Astrocyte (in vitro differentiated cells and primary cell): ENCODE data around the gene KCNB1. TPM values are rescaled to one million over a fixed set of nuclear protein-coding genes. Genes with fewer than 3 reads are reported as not detected.
A peak's percentile ranks its signal among the peaks of the same experiment; 100 is the strongest.

Experiments
- DNase-seq: peaks from one replicate; pipeline ENCODE4 v3.0.0-alpha.2; 2010; ENCODE audit warnings: low read depth
- FAIRE-seq: peaks from 2 replicates; lab custom pipeline; 2011; peaks lifted over from hg19 to GRCh38; lab: Jason Lieb, UNC
- H2AFZ ChIP-seq: 2 replicates; pipeline ENCODE4 v1.6.0; 2012; ENCODE audit warnings: low read depth, low read length, inconsistent platforms
- H3K27ac ChIP-seq: 2 replicates; pipeline ENCODE4 v1.5.1; 2011; ENCODE audit warnings: low read depth, low read length, inconsistent platforms
- H3K27me3 ChIP-seq: 2 replicates; pipeline ENCODE4 v1.6.0; 2011; ENCODE audit warnings: low read length, inconsistent platforms; ENCODE audit not compliant: insufficient read depth
- H3K36me3 ChIP-seq: 2 replicates; pipeline ENCODE4 v1.5.1; 2011; ENCODE audit warnings: low read length, inconsistent platforms; ENCODE audit not compliant: insufficient read depth
- H3K4me1 ChIP-seq: 2 replicates; pipeline ENCODE4 v1.5.1; 2011; ENCODE audit warnings: low read length, inconsistent platforms; ENCODE audit not compliant: insufficient read depth
- H3K4me2 ChIP-seq: 2 replicates; pipeline ENCODE4 v1.6.0; 2012; ENCODE audit warnings: low read length, inconsistent platforms
- H3K4me3 ChIP-seq: 2 replicates; pipeline ENCODE4 v1.5.1; 2011; ENCODE audit warnings: low read depth, mild to moderate bottlenecking, low read length, inconsistent platforms; ENCODE audit not compliant: insufficient read depth
- H3K79me2 ChIP-seq: 2 replicates; pipeline ENCODE4 v1.6.0; 2012; ENCODE audit warnings: mild to moderate bottlenecking, low read length, inconsistent platforms; ENCODE audit not compliant: insufficient read depth
- H3K9ac ChIP-seq: 2 replicates; pipeline ENCODE4 v1.6.0; 2012; ENCODE audit warnings: mild to moderate bottlenecking, low read length, inconsistent platforms
- H3K9me3 ChIP-seq: 2 replicates; pipeline ENCODE4 v1.5.1; 2012; ENCODE audit warnings: low read depth, mild to moderate bottlenecking, low read length, inconsistent platforms; ENCODE audit not compliant: insufficient read depth
- H4K20me1 ChIP-seq: 2 replicates; pipeline ENCODE4 v1.6.0; 2012; ENCODE audit warnings: low read length, inconsistent platforms; ENCODE audit not compliant: insufficient read depth
- H3K27ac Mint-ChIP-seq: one replicate; pipeline ENCODE4 v1.8.0; 2021; ENCODE audit warnings: mild to moderate bottlenecking, mixed read lengths; ENCODE audit not compliant: unreplicated experiment
- H3K27me3 Mint-ChIP-seq: one replicate; pipeline ENCODE4 v1.8.0; 2021; ENCODE audit warnings: low read depth, mixed read lengths; ENCODE audit not compliant: unreplicated experiment
- H3K36me3 Mint-ChIP-seq: one replicate; pipeline ENCODE4 v1.8.0; 2021; ENCODE audit warnings: low read depth, mixed read lengths; ENCODE audit not compliant: unreplicated experiment
- H3K4me1 Mint-ChIP-seq: one replicate; pipeline ENCODE4 v1.8.0; 2021; ENCODE audit warnings: low read depth, mixed read lengths; ENCODE audit not compliant: unreplicated experiment
- H3K4me3 Mint-ChIP-seq: one replicate; pipeline ENCODE4 v1.8.0; 2021; ENCODE audit warnings: mild to moderate bottlenecking, moderate library complexity, mixed read lengths; ENCODE audit not compliant: unreplicated experiment
- H3K9me3 Mint-ChIP-seq: one replicate; pipeline ENCODE4 v1.8.0; 2021; ENCODE audit warnings: mild to moderate bottlenecking, mixed read lengths; ENCODE audit not compliant: unreplicated experiment
- CTCF ChIP-seq: IDR thresholded peaks from 2 replicates; pipeline ENCODE4 v1.5.1; 2011; ENCODE audit warnings: low read depth, mild to moderate bottlenecking, inconsistent platforms, low read length, moderate library complexity; ENCODE audit not compliant: insufficient read depth
- EZH2 ChIP-seq: IDR thresholded peaks from 2 replicates; pipeline ENCODE4 v1.6.1; 2012; ENCODE audit warnings: mild to moderate bottlenecking, low read length, inconsistent platforms; ENCODE audit not compliant: insufficient read depth
- total RNA-seq: library from RNA; stranded (reverse); gene quantifications from 2 replicates; pipeline ENCODE4 v1.2.1, GENCODE V29; 2021

Gene KCNB1
- total RNA-seq, 1 donor from 2014 or later = 0.48 TPM

- Histone ChIP-seq H3K79me2 (no peaks in the 10 kb centered on the region), H3K27ac (no peak overlapping the region), H3K4me3 (no peak overlapping the region), H3K9ac (no peak overlapping the region), H3K9me3 (no peaks in the 10 kb centered on the region), H3K4me1 (peaks cover 27% of the 10 kb centered on the region), H3K36me3 (no peaks in the 10 kb centered on the region), H4K20me1 (no peaks in the 10 kb centered on the region), H2AFZ (no peak overlapping the region), H3K4me2 (no peak overlapping the region), H3K27me3 (no peaks in the 10 kb centered on the region)
- DNase-seq = no peak
- Mint-ChIP-seq H3K27me3 (peaks cover 3% of the 10 kb centered on the region), H3K4me1 (peaks cover 28% of the 10 kb centered on the region), H3K4me3 (peak overlapping the region; percentile 6), H3K27ac (peak overlapping the region; percentile 9), H3K9me3 (no peaks in the 10 kb centered on the region), H3K36me3 (peaks cover 3% of the 10 kb centered on the region)
- no peak for TF ChIP-seq CTCF
- no peak for TF ChIP-seq EZH2
- FAIRE-seq = no peak
Measured at GRCh38 chr20:49343246-49343645, 139.2 kb downstream of the KCNB1 start.

- Histone ChIP-seq H2AFZ (peak overlapping the region; percentile 56), H3K9ac (no peak overlapping the region), H3K9me3 (no peaks in the 10 kb centered on the region), H3K27ac (no peak overlapping the region), H3K27me3 (no peaks in the 10 kb centered on the region), H3K4me3 (no peak overlapping the region), H3K4me1 (peaks cover 14% of the 10 kb centered on the region), H3K79me2 (no peaks in the 10 kb centered on the region), H3K36me3 (no peaks in the 10 kb centered on the region), H4K20me1 (no peaks in the 10 kb centered on the region), H3K4me2 (peak overlapping the region; percentile 55)
- DNase-seq (no peak), FAIRE-seq (peak; percentile 5)
- Mint-ChIP-seq H3K4me3 (no peak overlapping the region), H3K27ac (no peak overlapping the region), H3K36me3 (peaks cover 3% of the 10 kb centered on the region), H3K27me3 (peaks cover 28% of the 10 kb centered on the region), H3K4me1 (peaks cover 20% of the 10 kb centered on the region), H3K9me3 (no peaks in the 10 kb centered on the region)
- TF ChIP-seq EZH2 (no peak), CTCF (no peak)
Measured at GRCh38 chr20:49340161-49340966, 142.1 kb downstream of the KCNB1 start.

GRCh38 chr20:49339123-49339522, 143.3 kb downstream of the KCNB1 start:
- H3K27me3 ChIP-seq = no peaks in the 10 kb centered on the region
- H3K27ac ChIP-seq = no peak overlapping the region
- no peaks in the 10 kb centered on the region for H3K9me3 Mint-ChIP-seq
- DNase-seq (no peak), FAIRE-seq (no peak)
- H3K4me1 ChIP-seq = peaks cover 5% of the 10 kb centered on the region
- no peaks in the 10 kb centered on the region for H3K36me3 ChIP-seq
- no peaks in the 10 kb centered on the region for H3K36me3 Mint-ChIP-seq
- H3K27ac Mint-ChIP-seq = no peak overlapping the region
- no peak overlapping the region for H3K4me3 Mint-ChIP-seq
- H3K9ac ChIP-seq = no peak overlapping the region
- TF ChIP-seq CTCF (no peak), EZH2 (no peak)
- H4K20me1 ChIP-seq = no peaks in the 10 kb centered on the region
- no peak overlapping the region for H3K4me2 ChIP-seq
- no peaks in the 10 kb centered on the region for H3K9me3 ChIP-seq
- H2AFZ ChIP-seq = no peak overlapping the region
- H3K4me1 Mint-ChIP-seq = peaks cover 13% of the 10 kb centered on the region
- H3K27me3 Mint-ChIP-seq = peaks cover 29% of the 10 kb centered on the region
- no peaks in the 10 kb centered on the region for H3K79me2 ChIP-seq
- H3K4me3 ChIP-seq = no peak overlapping the region
